Loucy (cell line): ENCODE measurements around the gene MMP20.

Experiments
- H2AFZ ChIP-seq: fragments of 200-600 bp; sonication (generic); 2 replicates; pipeline ENCODE4 v1.6.0; 2016; ENCODE audit warnings: antibody characterized with exemption, mild to moderate bottlenecking, low read length, moderate library complexity
- H3F3A ChIP-seq: fragments of 200-600 bp; 2 replicates; pipeline ENCODE4 v1.6.0; 2016; ENCODE audit warnings: antibody characterized with exemption, low read depth, mild to moderate bottlenecking
- H3K27me3 ChIP-seq: fragments of 200-600 bp; sonication (generic); 2 replicates; pipeline ENCODE4 v1.6.1; 2014; ENCODE audit warnings: low read length, mild to moderate bottlenecking; ENCODE audit not compliant: insufficient read depth, poor library complexity, severe bottlenecking
- H3K36me3 ChIP-seq: fragments of 200-600 bp; sonication (generic); 2 replicates; pipeline ENCODE4 v1.6.1; 2016; ENCODE audit warnings: low read length; ENCODE audit not compliant: insufficient read depth
- H3K4me1 ChIP-seq: fragments of 200-600 bp; sonication (generic); 2 replicates; pipeline ENCODE4 v1.5.1; 2014; ENCODE audit warnings: low read length, mild to moderate bottlenecking; ENCODE audit not compliant: insufficient read depth, poor library complexity, severe bottlenecking
- H3K4me2 ChIP-seq: fragments of 200-600 bp; sonication (generic); 2 replicates; pipeline ENCODE4 v1.6.0; 2014; ENCODE audit warnings: antibody characterized with exemption, low read length, low read depth, mild to moderate bottlenecking; ENCODE audit not compliant: poor library complexity, severe bottlenecking
- H3K4me3 ChIP-seq: fragments of 200-600 bp; sonication (generic); 2 replicates; pipeline ENCODE4 v1.5.1; 2014; ENCODE audit warnings: low read length, mild to moderate bottlenecking, mixed read lengths; ENCODE audit not compliant: poor library complexity, severe bottlenecking
- H3K79me2 ChIP-seq: fragments of 200-600 bp; sonication (generic); 2 replicates; pipeline ENCODE4 v1.6.1; 2014; ENCODE audit warnings: low read length; ENCODE audit not compliant: insufficient read depth
- H3K9ac ChIP-seq: fragments of 200-600 bp; sonication (generic); 2 replicates; pipeline ENCODE4 v1.6.0; 2014; ENCODE audit warnings: mild to moderate bottlenecking, low read depth, low read length, moderate library complexity; ENCODE audit not compliant: poor library complexity, severe bottlenecking
- H3K9me2 ChIP-seq: fragments of 200-600 bp; sonication (generic); replicated peaks from 2 replicates; pipeline ENCODE4 v1.6.1; 2016; ENCODE audit warnings: low read depth, low read length, mixed read lengths
- H3K9me3 ChIP-seq: fragments of 200-600 bp; sonication (generic); 2 replicates; pipeline ENCODE4 v1.6.1; 2014; ENCODE audit warnings: mild to moderate bottlenecking, antibody characterized with exemption, low read length, low read depth; ENCODE audit not compliant: insufficient read depth
- H4K20me1 ChIP-seq: fragments of 200-600 bp; sonication (generic); 2 replicates; pipeline ENCODE4 v1.6.0; 2014; ENCODE audit warnings: antibody characterized with exemption, low read length, mild to moderate bottlenecking; ENCODE audit not compliant: insufficient read depth, poor library complexity, severe bottlenecking
- EZH2phosphoT487 ChIP-seq: fragments of 200-600 bp; IDR thresholded peaks from 2 replicates; pipeline ENCODE4 v1.6.1; 2018; ENCODE audit warnings: antibody characterized with exemption, mild to moderate bottlenecking, moderate library complexity, borderline replicate concordance
- TF ChIP-seq, protein P1 (sequence below): fragments of 200-600 bp; sonication (generic); conservative IDR thresholded peaks from 2 replicates; pipeline ENCODE4 v1.5.1; 2014; ENCODE audit warnings: mild to moderate bottlenecking, antibody characterized with exemption, low read length

MMP20 gene

DNA sequence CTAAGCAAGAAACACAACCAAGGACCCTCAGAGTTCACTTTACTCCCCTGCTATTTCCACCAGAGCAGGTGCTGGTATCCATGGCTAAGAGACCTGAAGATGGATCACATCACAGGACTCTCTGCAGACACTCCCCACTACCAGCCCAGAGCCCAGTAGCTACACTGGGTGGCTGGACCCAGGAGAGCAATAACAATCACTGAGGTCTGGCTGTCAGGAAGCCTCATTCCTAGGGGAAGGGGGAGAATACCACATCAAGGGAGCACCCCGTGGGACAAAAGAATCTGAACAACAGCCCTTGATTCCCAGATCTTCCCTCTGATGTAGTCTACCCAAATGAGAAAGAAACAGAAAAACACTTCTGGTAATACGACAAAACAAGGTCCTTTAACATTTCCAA lies 85.6 kb downstream of the MMP20 start:
- no peaks in the 10 kb centered on the region for H3F3A ChIP-seq
- no peak overlapping the region for H3K9ac ChIP-seq
- no peaks in the 10 kb centered on the region for H3K36me3 ChIP-seq
- H3K4me3 ChIP-seq = no peak overlapping the region
- H3K4me2 ChIP-seq = no peak overlapping the region
- no peak for TF ChIP-seq EZH2phosphoT487
- TF ChIP-seq, protein P1, sequence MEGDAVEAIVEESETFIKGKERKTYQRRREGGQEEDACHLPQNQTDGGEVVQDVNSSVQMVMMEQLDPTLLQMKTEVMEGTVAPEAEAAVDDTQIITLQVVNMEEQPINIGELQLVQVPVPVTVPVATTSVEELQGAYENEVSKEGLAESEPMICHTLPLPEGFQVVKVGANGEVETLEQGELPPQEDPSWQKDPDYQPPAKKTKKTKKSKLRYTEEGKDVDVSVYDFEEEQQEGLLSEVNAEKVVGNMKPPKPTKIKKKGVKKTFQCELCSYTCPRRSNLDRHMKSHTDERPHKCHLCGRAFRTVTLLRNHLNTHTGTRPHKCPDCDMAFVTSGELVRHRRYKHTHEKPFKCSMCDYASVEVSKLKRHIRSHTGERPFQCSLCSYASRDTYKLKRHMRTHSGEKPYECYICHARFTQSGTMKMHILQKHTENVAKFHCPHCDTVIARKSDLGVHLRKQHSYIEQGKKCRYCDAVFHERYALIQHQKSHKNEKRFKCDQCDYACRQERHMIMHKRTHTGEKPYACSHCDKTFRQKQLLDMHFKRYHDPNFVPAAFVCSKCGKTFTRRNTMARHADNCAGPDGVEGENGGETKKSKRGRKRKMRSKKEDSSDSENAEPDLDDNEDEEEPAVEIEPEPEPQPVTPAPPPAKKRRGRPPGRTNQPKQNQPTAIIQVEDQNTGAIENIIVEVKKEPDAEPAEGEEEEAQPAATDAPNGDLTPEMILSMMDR = no peak
- H2AFZ ChIP-seq = no peak overlapping the region
- no peaks in the 10 kb centered on the region for H3K27me3 ChIP-seq
- no peaks in the 10 kb centered on the region for H4K20me1 ChIP-seq
- H3K79me2 ChIP-seq = no peaks in the 10 kb centered on the region
- no peaks in the 10 kb centered on the region for H3K9me2 ChIP-seq
- peaks cover 32% of the 10 kb centered on the region for H3K4me1 ChIP-seq
- no peaks in the 10 kb centered on the region for H3K9me3 ChIP-seq

DNA sequence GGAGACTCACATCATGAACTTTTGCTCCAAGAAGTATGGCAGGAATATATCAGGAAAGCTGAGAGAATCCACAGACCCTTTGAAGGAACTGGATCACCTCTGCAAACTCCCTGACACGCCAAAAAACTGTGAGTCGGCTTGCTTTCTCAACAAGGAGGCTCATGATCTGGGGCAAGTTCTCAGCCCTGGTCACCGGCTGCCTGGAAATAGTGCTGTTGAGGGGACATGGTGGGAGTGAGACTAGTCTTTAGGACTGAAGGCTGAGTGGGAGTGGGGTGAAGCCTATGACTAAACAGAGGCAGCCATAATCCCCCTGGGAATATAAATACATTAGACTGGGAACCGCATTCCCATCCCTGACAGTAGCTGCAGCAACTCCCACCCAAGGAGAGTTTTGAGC lies 86.2 kb downstream of the MMP20 start:
- Histone ChIP-seq H3K4me3 (no peak overlapping the region), H3F3A (no peaks in the 10 kb centered on the region), H3K79me2 (no peaks in the 10 kb centered on the region), H3K36me3 (no peaks in the 10 kb centered on the region), H2AFZ (no peak overlapping the region), H3K9me3 (no peaks in the 10 kb centered on the region), H3K9me2 (no peaks in the 10 kb centered on the region), H3K4me2 (no peak overlapping the region), H4K20me1 (no peaks in the 10 kb centered on the region), H3K4me1 (peaks cover 31% of the 10 kb centered on the region), H3K27me3 (no peaks in the 10 kb centered on the region), H3K9ac (no peak overlapping the region)
- TF ChIP-seq, protein P1 = no peak
- TF ChIP-seq EZH2phosphoT487 = no peak

DNA sequence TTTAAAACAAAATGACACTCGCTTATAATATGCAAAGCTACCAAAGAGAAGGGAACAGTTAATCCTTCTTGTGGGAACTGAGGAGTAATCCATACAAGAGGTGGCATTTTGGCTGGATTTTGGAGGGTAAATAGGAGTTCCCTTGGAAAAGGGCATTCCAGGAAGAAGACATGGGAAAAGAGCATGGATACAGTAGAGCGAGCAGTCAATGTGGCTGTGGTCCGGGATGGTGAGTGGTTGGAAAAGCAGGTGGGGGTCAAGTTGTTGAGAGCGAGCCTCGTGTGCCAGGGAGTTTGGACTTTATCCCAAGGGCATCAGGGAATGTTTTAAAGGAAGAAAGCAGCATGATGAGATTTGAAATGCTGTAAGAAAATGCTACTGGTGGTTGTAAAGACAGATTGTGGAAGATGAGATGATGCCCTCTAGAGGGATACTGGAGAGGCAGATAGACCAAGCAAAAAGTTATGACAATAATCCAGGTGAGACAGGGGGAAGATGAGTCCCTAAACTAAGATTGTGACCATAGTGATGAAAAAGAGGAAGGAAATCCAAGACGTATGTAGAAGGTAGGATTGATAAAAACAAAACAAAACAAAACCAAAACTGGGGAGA lies 90.8 kb downstream of the MMP20 start:
- no peak overlapping the region for H3K9ac ChIP-seq
- no peaks in the 10 kb centered on the region for H3K36me3 ChIP-seq
- no peaks in the 10 kb centered on the region for H4K20me1 ChIP-seq
- H3K4me1 ChIP-seq = peaks cover 32% of the 10 kb centered on the region
- no peak overlapping the region for H3K4me3 ChIP-seq
- H3K9me2 ChIP-seq = no peaks in the 10 kb centered on the region
- H2AFZ ChIP-seq = no peak overlapping the region
- no peaks in the 10 kb centered on the region for H3K79me2 ChIP-seq
- H3F3A ChIP-seq = no peaks in the 10 kb centered on the region
- H3K27me3 ChIP-seq = no peaks in the 10 kb centered on the region
- TF ChIP-seq EZH2phosphoT487 = no peak
- TF ChIP-seq, protein P1 = peak; percentile 69
- H3K4me2 ChIP-seq = no peak overlapping the region
- H3K9me3 ChIP-seq = no peaks in the 10 kb centered on the region
